Hypothalamus (tissue), 51 donors: ENCODE measurements around the gene SNRNP70.
"Not testable (repeated sequence)": the region's sequence is repeated elsewhere in the genome, so short reads cannot be mapped to it uniquely, and the experiment has no call there.

ENCODE experiments used
- DNase-seq, 51 donors: peaks; one replicate each; lab custom pipeline; 2025; lab: John Stamatoyannopoulos, UW

The SNRNP70 gene

GRCh38 chr19:49085020-49085867, at the start of gene SNRNP70:
Gene SNRNP70 (plus strand): TSS chr19:49085451. CDS start chr19:49086415, 964 bp downstream.
- DNase-seq, result peak; percentile 86 to 100 (median 97)

- DNase-seq, result not testable (repeated sequence)
Observed at GRCh38 chr19:49036815-49037214, 48.4 kb upstream of the SNRNP70 start, which contains the start of gene CGB1. Gene CGB1 (minus strand): TSS chr19:49036895. CDS start chr19:49036711, 184 bp downstream.

GRCh38 chr19:49038111-49038510, 47.1 kb upstream of the SNRNP70 start:
- DNase-seq, result not testable (repeated sequence)

- not testable (repeated sequence) for DNase-seq
Observed at GRCh38 chr19:49038557-49039276, 46.5 kb upstream of the SNRNP70 start.

GRCh38 chr19:49039736-49040135, 45.5 kb upstream of the SNRNP70 start:
- not testable (repeated sequence) for DNase-seq

- no peak for DNase-seq
Observed at GRCh38 chr19:49042177-49042576, 43.1 kb upstream of the SNRNP70 start.

GRCh38 chr19:49042666-49043065, 42.6 kb upstream of the SNRNP70 start:
- DNase-seq, result not testable (repeated sequence)

GRCh38 chr19:49043548-49043947, 41.7 kb upstream of the SNRNP70 start, which contains the start of gene CGB5:
Gene CGB5 (plus strand): TSS chr19:49043848. CDS start chr19:49044210, 362 bp downstream.
- DNase-seq, result not testable (repeated sequence)

- not testable (repeated sequence) for DNase-seq
Observed at GRCh38 chr19:49049011-49049410, 36.2 kb upstream of the SNRNP70 start, which contains the start of gene CGB8. Gene CGB8 (minus strand): TSS chr19:49049111. CDS start chr19:49048739, 372 bp downstream.

GRCh38 chr19:49049834-49050233, 35.4 kb upstream of the SNRNP70 start:
- not testable (repeated sequence) for DNase-seq

GRCh38 chr19:49050376-49051033, 34.7 kb upstream of the SNRNP70 start:
- not testable (repeated sequence) for DNase-seq

GRCh38 chr19:49056101-49056901, 28.9 kb upstream of the SNRNP70 start:
- peak in 12 of 51 donors; percentile 1 to 32 (median 7) for DNase-seq

GRCh38 chr19:49056902-49057596, 28.2 kb upstream of the SNRNP70 start:
- not testable (repeated sequence) for DNase-seq

- DNase-seq, result peak in 8 of 51 donors; percentile 0 to 18 (median 14)
Observed at GRCh38 chr19:49057636-49058234, 27.5 kb upstream of the SNRNP70 start, which contains the start of gene CGB7. Gene CGB7 (minus strand): TSS chr19:49057749. CDS start chr19:49055375, 2,374 bp downstream.

- DNase-seq, result no peak
Observed at GRCh38 chr19:49058562-49058961, 26.7 kb upstream of the SNRNP70 start.

GRCh38 chr19:49059053-49059452, 26.2 kb upstream of the SNRNP70 start:
- DNase-seq, result no peak

GRCh38 chr19:49061000-49061399, 24.3 kb upstream of the SNRNP70 start:
- DNase-seq, result no peak

GRCh38 chr19:49061445-49061844, 23.8 kb upstream of the SNRNP70 start:
- DNase-seq, result no peak
